ENCODE data around the gene POLDIP3. TPM values are rescaled to one million over a fixed set of nuclear protein-coding genes. Genes with fewer than 3 reads are reported as not detected.

The POLDIP3 gene
- total RNA-seq, 2 donors from 2014 or later, result 70.0 to 72.4 TPM

- peaks cover 61% of the 10 kb centered on the region for H3K36me3 Mint-ChIP-seq (ENCODE audit: low read depth)
- no peak overlapping the region for H3K4me3 Mint-ChIP-seq
- H3K27me3 Mint-ChIP-seq, result no peaks in the 10 kb centered on the region
- H3K27ac Mint-ChIP-seq, result no peak overlapping the region
- no peaks in the 10 kb centered on the region for H3K9me3 Mint-ChIP-seq
- no peak for ATAC-seq (replicated peaks)
- H3K4me1 Mint-ChIP-seq, result no peaks in the 10 kb centered on the region
These were observed 16.4 kb upstream of the POLDIP3 start for GRCh38 chr22:42630901-42631602.

DNA sequence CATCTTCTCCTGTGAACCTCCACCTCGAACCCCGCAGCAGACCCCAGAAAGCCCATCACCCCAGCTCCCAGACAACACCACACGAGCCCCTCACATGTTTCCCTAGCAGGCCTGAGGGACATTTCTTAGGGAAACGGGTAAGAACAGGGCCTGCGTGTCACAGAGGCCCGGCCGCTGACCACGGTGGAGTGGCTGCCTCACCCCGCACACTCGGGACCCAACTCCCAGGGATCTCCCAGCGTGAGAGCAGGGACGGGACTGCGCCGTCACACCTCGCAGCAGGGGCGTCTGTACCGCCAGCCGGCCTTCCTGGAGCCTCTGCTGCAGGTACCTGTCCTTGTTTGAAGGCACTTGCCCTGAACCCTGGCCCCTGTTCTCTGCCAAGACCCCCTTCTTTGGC lies 15.5 kb upstream of the POLDIP3 start:
- ATAC-seq (replicated peaks), result no peak
- H3K4me3 Mint-ChIP-seq, result no peak overlapping the region
- peaks cover 58% of the 10 kb centered on the region for H3K36me3 Mint-ChIP-seq (ENCODE audit: low read depth)
- H3K27me3 Mint-ChIP-seq, result no peaks in the 10 kb centered on the region
- H3K27ac Mint-ChIP-seq, result no peak overlapping the region
- no peaks in the 10 kb centered on the region for H3K9me3 Mint-ChIP-seq
- H3K4me1 Mint-ChIP-seq, result no peaks in the 10 kb centered on the region

DNA sequence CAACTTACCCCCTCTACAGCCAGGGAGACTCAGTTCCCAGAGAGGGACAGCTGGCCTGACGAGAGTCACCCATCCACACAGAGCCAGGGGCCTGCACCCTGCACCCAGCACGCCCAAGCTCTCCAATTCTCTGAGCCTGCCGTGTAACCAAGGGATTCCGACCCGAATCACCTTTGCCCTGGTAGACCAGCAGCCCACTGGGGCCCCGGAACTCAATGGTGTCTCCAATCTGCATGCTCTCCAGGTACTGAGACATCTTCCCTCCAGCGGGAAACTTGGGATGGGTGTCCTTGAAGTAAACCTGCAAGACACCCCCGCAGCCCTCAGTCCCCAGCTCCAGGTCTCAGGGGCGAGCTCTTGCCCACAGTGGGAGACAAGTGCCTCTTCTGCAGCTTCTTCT lies 13.3 kb upstream of the POLDIP3 start:
- Mint-ChIP-seq H3K36me3 (ENCODE audit: low read depth) (peaks cover 39% of the 10 kb centered on the region), H3K4me1 (no peaks in the 10 kb centered on the region), H3K27me3 (no peaks in the 10 kb centered on the region), H3K27ac (no peak overlapping the region), H3K4me3 (no peak overlapping the region), H3K9me3 (no peaks in the 10 kb centered on the region)
- no peak for ATAC-seq (replicated peaks)

- Mint-ChIP-seq H3K4me1 (no peaks in the 10 kb centered on the region), H3K4me3 (no peak overlapping the region), H3K27me3 (no peaks in the 10 kb centered on the region), H3K27ac (no peak overlapping the region), H3K36me3 (ENCODE audit: low read depth) (peaks cover 30% of the 10 kb centered on the region), H3K9me3 (no peaks in the 10 kb centered on the region)
- no peak for ATAC-seq (replicated peaks)
These were observed 12.4 kb upstream of the POLDIP3 start for GRCh38 chr22:42626951-42627625.

- Mint-ChIP-seq H3K4me1 (peaks cover 3% of the 10 kb centered on the region), H3K4me3 (no peak overlapping the region), H3K27ac (no peak overlapping the region), H3K36me3 (ENCODE audit: low read depth) (peaks cover 29% of the 10 kb centered on the region), H3K9me3 (no peaks in the 10 kb centered on the region), H3K27me3 (no peaks in the 10 kb centered on the region)
- no peak for ATAC-seq (replicated peaks)
These were observed 11.7 kb upstream of the POLDIP3 start for GRCh38 chr22:42626431-42626830.

DNA sequence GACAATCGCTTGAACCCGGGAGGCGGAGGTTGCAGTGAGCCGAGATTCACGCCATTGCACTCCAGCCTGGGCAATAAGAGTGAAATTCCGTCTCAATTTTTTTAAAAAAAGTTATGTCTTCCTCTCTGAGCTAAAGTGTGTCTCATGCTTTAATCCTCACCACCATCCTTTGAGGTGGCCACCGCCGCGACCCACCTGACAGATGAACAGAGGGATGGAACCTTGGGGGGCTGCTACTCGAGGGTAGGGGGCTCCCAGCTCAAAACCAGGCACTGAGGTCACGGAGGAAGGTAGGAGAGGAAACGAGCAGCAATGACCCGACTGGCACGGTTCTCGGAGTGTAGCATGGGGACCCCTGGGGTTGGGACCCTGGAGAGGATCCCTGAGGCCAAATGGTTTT lies 10.7 kb upstream of the POLDIP3 start:
- no peak overlapping the region for H3K27ac Mint-ChIP-seq
- H3K9me3 Mint-ChIP-seq, result no peaks in the 10 kb centered on the region
- H3K4me3 Mint-ChIP-seq, result no peak overlapping the region
- peaks cover 6% of the 10 kb centered on the region for H3K4me1 Mint-ChIP-seq
- no peak for ATAC-seq (replicated peaks)
- no peaks in the 10 kb centered on the region for H3K27me3 Mint-ChIP-seq
- H3K36me3 Mint-ChIP-seq (ENCODE audit: low read depth), result peaks cover 29% of the 10 kb centered on the region

DNA sequence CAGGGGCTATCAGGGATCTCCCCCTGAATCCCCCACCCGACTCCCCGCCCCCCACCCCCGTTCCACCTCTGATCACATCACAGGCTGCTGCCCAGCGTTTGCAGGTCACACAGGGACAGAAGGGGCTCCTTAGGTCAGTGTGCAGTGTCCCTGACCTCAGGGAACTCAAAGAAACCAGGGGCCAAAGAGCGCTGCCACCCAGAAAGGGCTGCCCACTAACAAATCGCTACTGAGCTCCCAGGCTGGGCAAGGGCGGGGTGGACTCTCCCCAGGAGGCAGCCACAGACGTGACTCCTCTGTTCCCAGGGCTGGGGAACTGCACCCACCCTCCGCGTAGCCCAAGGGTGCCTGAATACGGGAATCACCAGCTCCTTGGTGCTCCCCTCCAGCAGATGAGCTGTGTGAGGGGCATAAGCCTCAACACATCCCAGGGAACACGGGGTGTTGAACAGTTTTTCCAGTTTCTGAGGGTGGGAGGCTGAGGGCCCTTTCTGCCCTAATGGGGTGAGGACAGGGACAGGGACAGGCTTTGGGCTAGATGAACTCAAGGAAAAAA lies 9.9 kb upstream of the POLDIP3 start:
- ATAC-seq (replicated peaks), result no peak
- H3K4me1 Mint-ChIP-seq, result peaks cover 6% of the 10 kb centered on the region
- no peaks in the 10 kb centered on the region for H3K27me3 Mint-ChIP-seq
- H3K36me3 Mint-ChIP-seq (ENCODE audit: low read depth), result peaks cover 29% of the 10 kb centered on the region
- H3K9me3 Mint-ChIP-seq, result no peaks in the 10 kb centered on the region
- H3K4me3 Mint-ChIP-seq, result no peak overlapping the region
- H3K27ac Mint-ChIP-seq, result no peak overlapping the region

DNA sequence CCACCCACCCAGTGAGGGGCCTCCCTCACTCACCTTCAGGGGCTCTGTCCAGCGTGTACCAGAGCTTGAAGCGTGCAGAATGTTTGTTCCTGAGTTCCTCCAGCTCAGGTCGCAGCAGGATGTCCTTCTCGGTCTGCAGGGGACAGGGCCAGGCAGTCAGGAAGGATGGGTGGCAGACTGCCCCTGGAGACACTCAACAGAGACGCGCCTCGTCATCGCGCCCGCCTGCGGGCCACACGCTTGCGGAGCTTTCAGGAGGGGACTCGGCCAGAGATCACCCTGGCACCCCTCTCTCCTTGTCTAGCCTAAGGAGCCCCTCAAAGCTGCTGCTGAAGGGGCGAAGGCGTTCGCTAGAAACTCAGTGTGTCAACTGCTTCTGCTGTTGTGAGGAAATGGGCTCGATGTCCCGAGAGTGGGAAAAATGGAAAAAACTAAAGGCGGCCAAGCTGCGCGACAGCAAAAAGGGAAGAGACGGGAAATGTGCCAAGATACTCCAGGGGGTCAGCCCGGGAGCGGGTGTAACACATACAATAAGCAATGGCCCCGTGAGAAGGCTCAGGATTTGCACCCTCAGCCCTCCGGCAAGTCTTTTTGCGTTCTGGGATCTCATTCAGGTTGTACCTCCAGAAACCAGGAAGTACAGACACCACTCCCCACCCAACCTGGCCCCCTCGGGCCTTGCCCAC lies 9.2 kb upstream of the POLDIP3 start:
- ATAC-seq (replicated peaks), result no peak
- Mint-ChIP-seq H3K9me3 (no peaks in the 10 kb centered on the region), H3K4me3 (no peak overlapping the region), H3K4me1 (peaks cover 6% of the 10 kb centered on the region), H3K27me3 (no peaks in the 10 kb centered on the region), H3K36me3 (ENCODE audit: low read depth) (peaks cover 25% of the 10 kb centered on the region), H3K27ac (no peak overlapping the region)

- no peak overlapping the region for H3K27ac Mint-ChIP-seq
- no peak for ATAC-seq (replicated peaks)
These were observed 8.6 kb upstream of the POLDIP3 start for GRCh38 chr22:42623301-42623751.

DNA sequence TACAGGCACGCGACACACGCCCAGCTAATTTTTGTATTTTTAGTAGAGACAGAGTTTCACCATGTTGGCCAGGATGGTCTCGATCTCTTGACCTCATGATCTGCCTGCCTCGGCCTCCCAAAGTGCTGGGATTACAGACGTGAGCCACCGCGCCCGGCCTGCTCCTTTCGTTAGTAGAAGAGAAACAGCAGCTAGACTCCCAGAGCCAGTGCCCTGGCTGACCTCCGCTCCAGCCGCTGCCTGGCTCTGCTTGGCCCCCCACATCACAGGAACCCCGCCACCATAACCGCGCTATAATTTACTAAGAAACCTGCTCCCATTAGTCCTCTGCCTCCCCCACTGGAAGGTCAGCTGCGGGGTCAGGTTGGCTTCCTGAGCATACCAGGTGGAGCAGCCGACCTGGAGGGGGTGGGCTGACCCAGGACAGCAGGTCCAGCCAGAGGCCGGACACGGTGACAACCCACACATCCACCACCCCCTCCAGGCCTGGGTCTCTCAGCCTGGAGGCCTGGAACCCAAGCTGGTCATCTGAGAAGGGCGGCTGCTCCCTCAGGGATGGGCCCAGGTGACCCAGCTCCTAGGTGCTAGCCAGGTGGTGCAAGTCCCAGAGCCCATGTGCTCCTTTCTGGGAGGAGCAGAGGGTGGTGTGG lies 7.5 kb upstream of the POLDIP3 start:
- Mint-ChIP-seq H3K27ac (no peak overlapping the region), H3K27me3 (no peaks in the 10 kb centered on the region), H3K9me3 (no peaks in the 10 kb centered on the region), H3K36me3 (ENCODE audit: low read depth) (peaks cover 16% of the 10 kb centered on the region), H3K4me1 (peaks cover 6% of the 10 kb centered on the region), H3K4me3 (no peak overlapping the region)
- no peak for ATAC-seq (replicated peaks)

More at GRCh38 chr22:42623301-42623751, 8.6 kb upstream of the POLDIP3 start:
- H3K4me3 Mint-ChIP-seq, result no peak overlapping the region
- no peaks in the 10 kb centered on the region for H3K9me3 Mint-ChIP-seq
- H3K4me1 Mint-ChIP-seq, result peaks cover 6% of the 10 kb centered on the region
- no peaks in the 10 kb centered on the region for H3K27me3 Mint-ChIP-seq
- H3K36me3 Mint-ChIP-seq (ENCODE audit: low read depth), result peaks cover 20% of the 10 kb centered on the region

DNA sequence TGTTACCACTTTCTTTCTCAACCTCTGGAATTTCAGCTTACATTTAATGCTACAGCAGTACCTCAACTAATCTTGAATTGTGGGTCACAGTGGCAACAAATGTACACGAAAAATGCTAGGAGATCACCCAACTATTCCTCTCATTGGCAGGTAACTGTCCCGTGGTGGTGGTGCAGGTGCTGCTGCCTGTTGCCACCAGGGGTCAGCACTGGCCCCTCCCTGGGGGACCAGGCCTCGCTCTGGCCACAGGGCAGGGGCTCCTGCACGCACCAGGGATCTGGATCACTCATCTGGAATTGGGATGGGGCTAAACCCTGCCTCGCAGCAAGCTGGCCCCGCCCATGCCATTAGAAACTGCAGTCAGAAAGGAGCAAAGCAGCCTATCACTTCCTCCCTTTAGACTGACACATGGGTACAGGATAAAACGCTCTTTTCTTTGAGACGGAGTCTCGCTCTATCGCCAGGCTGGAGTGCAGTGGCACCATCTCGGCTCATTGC lies 6.9 kb upstream of the POLDIP3 start:
- no peak overlapping the region for H3K4me3 Mint-ChIP-seq
- peaks cover 12% of the 10 kb centered on the region for H3K36me3 Mint-ChIP-seq (ENCODE audit: low read depth)
- no peak overlapping the region for H3K27ac Mint-ChIP-seq
- H3K9me3 Mint-ChIP-seq, result no peaks in the 10 kb centered on the region
- H3K4me1 Mint-ChIP-seq, result peaks cover 6% of the 10 kb centered on the region
- peak; percentile 84 for ATAC-seq (replicated peaks)
- no peaks in the 10 kb centered on the region for H3K27me3 Mint-ChIP-seq

DNA sequence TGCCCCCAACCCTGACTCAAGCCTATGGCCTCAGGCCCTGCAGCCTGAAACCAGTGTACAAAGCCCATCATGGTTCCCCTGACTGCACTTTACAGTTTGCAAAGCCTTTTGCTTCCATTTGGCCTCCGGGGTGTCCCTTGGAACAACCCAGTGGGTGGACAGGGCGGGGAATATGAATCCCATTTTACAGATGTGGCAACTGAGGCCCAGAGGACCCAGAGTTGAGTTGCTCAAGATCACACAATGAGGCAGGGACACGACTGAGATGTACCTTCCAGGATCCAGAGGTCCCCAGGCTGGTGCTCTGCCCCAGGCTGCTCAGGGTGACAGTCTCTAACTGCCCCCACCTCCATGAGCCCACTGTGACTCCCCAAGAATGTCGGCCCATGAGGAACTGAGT lies 5.4 kb upstream of the POLDIP3 start:
- H3K4me3 Mint-ChIP-seq, result no peak overlapping the region
- H3K27me3 Mint-ChIP-seq, result no peaks in the 10 kb centered on the region
- H3K36me3 Mint-ChIP-seq (ENCODE audit: low read depth), result peaks cover 7% of the 10 kb centered on the region
- no peaks in the 10 kb centered on the region for H3K9me3 Mint-ChIP-seq
- peaks cover 11% of the 10 kb centered on the region for H3K4me1 Mint-ChIP-seq
- no peak overlapping the region for H3K27ac Mint-ChIP-seq
- no peak for ATAC-seq (replicated peaks)

GRCh38 chr22:42619261-42620063 lies 4.8 kb upstream of the POLDIP3 start:
- Mint-ChIP-seq H3K9me3 (no peaks in the 10 kb centered on the region), H3K36me3 (ENCODE audit: low read depth) (peaks cover 12% of the 10 kb centered on the region), H3K27me3 (no peaks in the 10 kb centered on the region), H3K4me1 (peaks cover 13% of the 10 kb centered on the region), H3K4me3 (no peak overlapping the region), H3K27ac (no peak overlapping the region)
- ATAC-seq (replicated peaks), result no peak
